Measurements from ENCODE around the gene PEX5L.

- no peak for TF ChIP-seq SUZ12 (IDR thresholded peaks at IDR 0.05)
- no peak for TF ChIP-seq BHLHE40 (IDR thresholded peaks at IDR 0.05; ENCODE audit: borderline replicate concordance)
- no peak for TF ChIP-seq ARNT (IDR thresholded peaks at IDR 0.05)
- TF ChIP-seq, protein P1, sequence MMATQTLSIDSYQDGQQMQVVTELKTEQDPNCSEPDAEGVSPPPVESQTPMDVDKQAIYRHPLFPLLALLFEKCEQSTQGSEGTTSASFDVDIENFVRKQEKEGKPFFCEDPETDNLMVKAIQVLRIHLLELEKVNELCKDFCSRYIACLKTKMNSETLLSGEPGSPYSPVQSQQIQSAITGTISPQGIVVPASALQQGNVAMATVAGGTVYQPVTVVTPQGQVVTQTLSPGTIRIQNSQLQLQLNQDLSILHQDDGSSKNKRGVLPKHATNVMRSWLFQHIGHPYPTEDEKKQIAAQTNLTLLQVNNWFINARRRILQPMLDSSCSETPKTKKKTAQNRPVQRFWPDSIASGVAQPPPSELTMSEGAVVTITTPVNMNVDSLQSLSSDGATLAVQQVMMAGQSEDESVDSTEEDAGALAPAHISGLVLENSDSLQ (IDR thresholded peaks at IDR 0.05): no peak
- no peak for TF ChIP-seq ZNF384 (IDR thresholded peaks at IDR 0.05)
- TF ChIP-seq TARDBP (IDR thresholded peaks at IDR 0.05): no peak
- no peak for TF ChIP-seq ELF4 (IDR thresholded peaks at IDR 0.05)
- TF ChIP-seq NFRKB (IDR thresholded peaks at IDR 0.05): no peak
- TF ChIP-seq FOXM1 (IDR thresholded peaks at IDR 0.05; ENCODE audit: borderline replicate concordance): no peak
- TF ChIP-seq SP1 (IDR thresholded peaks at IDR 0.05): no peak
- no peak for TF ChIP-seq FOXA1 (IDR thresholded peaks at IDR 0.05)
- TF ChIP-seq CTBP1 (IDR thresholded peaks at IDR 0.05; ENCODE audit: borderline replicate concordance): no peak
- TF ChIP-seq HDGF (IDR thresholded peaks at IDR 0.05; ENCODE audit: borderline replicate concordance): no peak
- no peak for TF ChIP-seq FOXK2 (IDR thresholded peaks at IDR 0.05)
Observed at GRCh38 chr3:179927191-179927590, 109.5 kb downstream of the PEX5L start.

All from HEK293T (cell line).